ENCODE results near the gene GALR3.

DNA sequence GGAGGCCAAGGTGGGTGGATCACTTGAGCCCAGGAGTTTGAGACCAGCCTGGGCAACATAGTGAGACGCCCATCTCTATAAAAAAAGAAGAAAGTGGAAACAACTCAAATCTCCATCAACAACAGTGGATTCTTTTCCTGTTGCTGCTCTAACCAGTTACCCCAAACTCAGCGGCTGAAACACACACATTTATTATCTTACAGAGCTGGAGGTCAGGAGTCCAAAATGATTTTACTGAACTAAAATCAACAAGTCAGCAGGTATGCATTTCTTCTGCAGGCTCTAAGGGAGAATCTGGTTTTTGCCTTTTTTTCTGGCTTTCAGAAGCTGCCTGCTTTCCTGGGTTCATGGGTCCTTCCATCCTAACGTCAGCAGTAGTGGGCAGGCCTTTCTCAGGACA lies 27.1 kb upstream of the GALR3 start:
- TF ChIP-seq, protein P1, sequence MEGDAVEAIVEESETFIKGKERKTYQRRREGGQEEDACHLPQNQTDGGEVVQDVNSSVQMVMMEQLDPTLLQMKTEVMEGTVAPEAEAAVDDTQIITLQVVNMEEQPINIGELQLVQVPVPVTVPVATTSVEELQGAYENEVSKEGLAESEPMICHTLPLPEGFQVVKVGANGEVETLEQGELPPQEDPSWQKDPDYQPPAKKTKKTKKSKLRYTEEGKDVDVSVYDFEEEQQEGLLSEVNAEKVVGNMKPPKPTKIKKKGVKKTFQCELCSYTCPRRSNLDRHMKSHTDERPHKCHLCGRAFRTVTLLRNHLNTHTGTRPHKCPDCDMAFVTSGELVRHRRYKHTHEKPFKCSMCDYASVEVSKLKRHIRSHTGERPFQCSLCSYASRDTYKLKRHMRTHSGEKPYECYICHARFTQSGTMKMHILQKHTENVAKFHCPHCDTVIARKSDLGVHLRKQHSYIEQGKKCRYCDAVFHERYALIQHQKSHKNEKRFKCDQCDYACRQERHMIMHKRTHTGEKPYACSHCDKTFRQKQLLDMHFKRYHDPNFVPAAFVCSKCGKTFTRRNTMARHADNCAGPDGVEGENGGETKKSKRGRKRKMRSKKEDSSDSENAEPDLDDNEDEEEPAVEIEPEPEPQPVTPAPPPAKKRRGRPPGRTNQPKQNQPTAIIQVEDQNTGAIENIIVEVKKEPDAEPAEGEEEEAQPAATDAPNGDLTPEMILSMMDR (IDR thresholded peaks at IDR 0.05): no peak
- no peak for TF ChIP-seq POLR2A (IDR thresholded peaks at IDR 0.05)
